ENCODE data around the gene C2orf66. TPM values are rescaled to one million over a fixed set of nuclear protein-coding genes. Genes with fewer than 3 reads are reported as not detected.

Gene C2orf66
- total and polyA plus RNA-seq, 2 donors (not counting 3 experiments of a cell fraction or from before 2014, with no cell fraction given) = 0.27 to 0.54 TPM

- Histone ChIP-seq H3K9ac (replicated peaks; ENCODE audit: extremely low read depth, insufficient read depth, low read length) (no peak overlapping the region), H4K20me1 (replicated peaks; ENCODE audit: control insufficient read depth, extremely low read depth, insufficient read depth, low read length) (no peaks in the 10 kb centered on the region), H3K27me3 (ENCODE audit: control insufficient read depth in 2 of 2, insufficient read depth in 2 of 2, low read length in 2 of 2) (no peaks in the 10 kb centered on the region), H3K27ac (ENCODE audit: insufficient read depth, low read depth, low read length) (no peak overlapping the region), H3K9me1 (replicated peaks; ENCODE audit: control insufficient read depth, extremely low read depth, insufficient read depth, low read length) (no peaks in the 10 kb centered on the region), H2AFZ (ENCODE audit: low read depth, low read length) (no peak overlapping the region), H3K4me2 (ENCODE audit: insufficient read depth, low read length) (no peak overlapping the region), H3K79me2 (ENCODE audit: control insufficient read depth, insufficient read depth, low read length) (no peaks in the 10 kb centered on the region), H3K4me3 (replicated peaks in 1 of 3; ENCODE audit: insufficient read depth in 1 of 3, low read depth in 1 of 3, low read length in 3 of 3) (no peak overlapping the region), H3K9me3 (replicated peaks; ENCODE audit: control insufficient read depth, insufficient read depth, low read length) (no peaks in the 10 kb centered on the region), H3K4me1 (ENCODE audit: control insufficient read depth, extremely low read depth, insufficient read depth, low read length) (no peaks in the 10 kb centered on the region), H3K36me3 (ENCODE audit: control insufficient read depth in 2 of 2, extremely low read depth in 1 of 2, insufficient read depth in 2 of 2, low read length in 2 of 2) (peaks cover 20 to 21% of the 10 kb centered on the region in 2 experiments)
- dilution Hi-C loops (cut with MboI; ENCODE audit: extremely low pct_ligation_motif_present, low sequenced_read_pairs) (no loop called here), intact Hi-C loops (cut with micrococcal nuclease) (no loop called here)
- no TSS peak for BruUV-seq (replicated peaks)
- ChIA-PET POLR2A (no interaction called here), CTCF (no interaction called here)
- DNase-seq (ENCODE audit: low read depth, low spot score) = no peak
- TF ChIP-seq POLR2AphosphoS5 (IDR thresholded peaks at IDR 0.05; ENCODE audit: insufficient read depth, low read depth, low read length) (no peak), POLR2A (IDR thresholded peaks at IDR 0.05; ENCODE audit: low read depth, low read length) (no peak), EZH2 (IDR thresholded peaks at IDR 0.05; ENCODE audit: borderline replicate concordance, low read depth, low read length, severe bottlenecking) (no peak), CTCF (IDR thresholded peaks at IDR 0.05; ENCODE audit: extremely low read depth in 1 of 2, insufficient read depth in 1 of 2, low read depth in 1 of 2, low read length in 2 of 2) (no peak), JUN (IDR thresholded peaks at IDR 0.05; ENCODE audit: borderline replicate concordance, insufficient read depth, insufficient read length, low read depth) (no peak), MAX (IDR thresholded peaks at IDR 0.05; ENCODE audit: insufficient read depth, insufficient read length) (no peak), GATA2 (IDR thresholded peaks at IDR 0.05; ENCODE audit: insufficient read depth, insufficient read length, low read depth, low read length) (no peak), FOS (IDR thresholded peaks at IDR 0.05; ENCODE audit: borderline replicate concordance, insufficient read depth, low read length) (no peak), MYC (IDR thresholded peaks at IDR 0.05; ENCODE audit: low read depth, low read length) (no peak)
- FAIRE-seq = no peak
Observed at GRCh38 chr2:196783431-196784094, 25.6 kb downstream of the C2orf66 start.

All from endothelial cell of umbilical vein (primary cell).